Keratinocyte (primary cell): Measurements from ENCODE around the gene C11orf97.

Experiments used
- EZH2 ChIP-seq: IDR thresholded peaks from one replicate; pipeline ENCODE4 v1.6.1; 2012; ENCODE audit warnings: inconsistent platforms, mild to moderate bottlenecking, low read length, moderate library complexity
- TF ChIP-seq, protein P1 (sequence below), 3 experiments: IDR thresholded peaks in 1 of 3; conservative IDR thresholded peaks in 1 of 3; optimal IDR thresholded peaks in 1 of 3; 2 replicates in 2 of 3; 3 replicates in 1 of 3; pipeline versions ENCODE3 to v1.5.1; 2011; ENCODE audit warnings: low read length in 3 of 3, mild to moderate bottlenecking in 3 of 3, moderate library complexity in 2 of 3, control low read depth in 1 of 3, inconsistent platforms in 1 of 3; ENCODE audit not compliant: insufficient read depth in 2 of 3; ENCODE audit errors: extremely low read depth in 1 of 3

DNA sequence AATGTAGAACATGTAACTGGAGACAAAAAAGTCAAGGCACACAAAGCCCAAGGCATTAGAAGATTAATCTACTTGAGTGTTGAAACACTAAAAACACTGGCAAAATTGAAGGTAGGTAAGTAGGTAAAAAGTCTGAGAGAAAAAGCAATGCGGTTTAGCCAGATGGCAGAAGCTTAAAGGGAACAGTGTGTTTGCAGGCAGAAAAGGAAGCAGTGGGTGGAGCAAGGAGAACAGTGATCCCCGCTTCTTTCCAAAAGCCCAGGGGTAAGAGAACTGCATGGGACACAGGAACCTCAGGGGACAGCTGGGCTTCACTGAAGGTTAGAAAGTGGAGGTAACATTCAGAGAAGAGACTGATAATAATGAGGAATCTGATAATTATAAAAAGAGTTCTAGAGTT lies 34.6 kb upstream of the C11orf97 start:
- TF ChIP-seq, protein P1, sequence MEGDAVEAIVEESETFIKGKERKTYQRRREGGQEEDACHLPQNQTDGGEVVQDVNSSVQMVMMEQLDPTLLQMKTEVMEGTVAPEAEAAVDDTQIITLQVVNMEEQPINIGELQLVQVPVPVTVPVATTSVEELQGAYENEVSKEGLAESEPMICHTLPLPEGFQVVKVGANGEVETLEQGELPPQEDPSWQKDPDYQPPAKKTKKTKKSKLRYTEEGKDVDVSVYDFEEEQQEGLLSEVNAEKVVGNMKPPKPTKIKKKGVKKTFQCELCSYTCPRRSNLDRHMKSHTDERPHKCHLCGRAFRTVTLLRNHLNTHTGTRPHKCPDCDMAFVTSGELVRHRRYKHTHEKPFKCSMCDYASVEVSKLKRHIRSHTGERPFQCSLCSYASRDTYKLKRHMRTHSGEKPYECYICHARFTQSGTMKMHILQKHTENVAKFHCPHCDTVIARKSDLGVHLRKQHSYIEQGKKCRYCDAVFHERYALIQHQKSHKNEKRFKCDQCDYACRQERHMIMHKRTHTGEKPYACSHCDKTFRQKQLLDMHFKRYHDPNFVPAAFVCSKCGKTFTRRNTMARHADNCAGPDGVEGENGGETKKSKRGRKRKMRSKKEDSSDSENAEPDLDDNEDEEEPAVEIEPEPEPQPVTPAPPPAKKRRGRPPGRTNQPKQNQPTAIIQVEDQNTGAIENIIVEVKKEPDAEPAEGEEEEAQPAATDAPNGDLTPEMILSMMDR (optimal IDR thresholded peaks at IDR 0.05 in 1 of 3, IDR thresholded peaks at IDR 0.05 in 1 of 3, conservative IDR thresholded peaks at IDR 0.05 in 1 of 3; ENCODE audit: extremely low read depth in 1 of 3, insufficient read depth in 2 of 3, low read length in 3 of 3): no peak
- no peak for TF ChIP-seq EZH2
